Erythroblast (primary cell): ENCODE results near the gene MAST4.

Experiments used
- GATA1 ChIP-seq: IDR thresholded peaks from 2 replicates; pipeline ENCODE4 v1.6.1; 2011; ENCODE audit warnings: low read depth, mild to moderate bottlenecking, control low read depth, low read length, moderate library complexity
- POLR2A ChIP-seq: IDR thresholded peaks from 2 replicates; pipeline ENCODE4 v1.6.1; 2011; ENCODE audit warnings: mild to moderate bottlenecking, low read length

DNA sequence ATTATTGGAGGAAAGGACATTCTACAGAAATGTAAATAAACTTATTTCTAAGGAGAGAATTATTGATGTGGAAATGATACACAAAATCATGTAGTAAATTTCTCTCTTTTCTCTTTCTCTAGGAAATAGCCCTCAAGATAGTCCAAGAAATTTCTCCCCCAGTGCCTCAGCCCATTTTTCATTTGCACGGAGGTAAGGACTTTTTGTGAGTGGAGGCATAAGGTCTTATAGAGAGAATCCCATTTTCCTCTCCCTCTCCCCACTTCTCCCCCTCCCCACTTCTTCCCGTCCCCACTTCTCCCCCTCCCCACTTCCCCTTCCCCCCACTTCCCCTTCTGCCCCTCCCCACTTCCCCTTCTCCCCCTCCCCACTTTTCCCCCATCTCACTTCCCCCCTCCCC, 493.8 kb downstream of the MAST4 start:
- TF ChIP-seq POLR2A (no peak), GATA1 (no peak)
